Measurements from ENCODE around the gene ZNF860. TPM values are rescaled to one million over a fixed set of nuclear protein-coding genes. Genes with fewer than 3 reads are reported as not detected.
A peak's percentile ranks its signal among the peaks of the same experiment; 100 is the strongest.

The ZNF860 gene
- total and polyA plus RNA-seq, 2 donors (not counting 1 experiment from before 2014, with no cell fraction given), result 16.2 to 41.4 TPM

- no peak for ATAC-seq (ENCODE audit: low read depth)
- Histone ChIP-seq H3K36me3 (replicated peaks in 1 of 2; ENCODE audit: control extremely low read depth in 1 of 2, control insufficient read depth in 1 of 2, extremely low read depth in 1 of 2, insufficient read depth in 2 of 2, low read length in 1 of 2) (peaks cover 0 to 1% of the 10 kb centered on the region in 2 experiments), H3K4me3 (ENCODE audit: control extremely low read depth in 1 of 5, extremely low read depth in 1 of 5, insufficient read depth in 1 of 5, low read depth in 2 of 5, low read length in 4 of 5) (no peak overlapping the region), H3K27ac (ENCODE audit: low read length in 2 of 2) (no peak overlapping the region), H3K4me1 (ENCODE audit: control insufficient read depth in 2 of 2, insufficient read depth in 2 of 2, low read length in 2 of 2) (peaks cover 63 to 79% of the 10 kb centered on the region in 2 donors), H3K9me3 (ENCODE audit: control extremely low read depth in 1 of 3, control insufficient read depth in 2 of 3, insufficient read depth in 1 of 3, low read length in 2 of 3) (no peaks in the 10 kb centered on the region), H3K9ac (ENCODE audit: low read length) (no peak overlapping the region), H2AFZ (ENCODE audit: insufficient read depth, low read depth, low read length, poor library complexity, severe bottlenecking) (no peak overlapping the region), H3K79me2 (ENCODE audit: control insufficient read depth, insufficient read depth, low read length) (peaks cover 93% of the 10 kb centered on the region), H3K27me3 (replicated peaks in 1 of 4; ENCODE audit: control extremely low read depth in 1 of 4, control insufficient read depth in 3 of 4, insufficient read depth in 4 of 4, low read length in 3 of 4) (no peaks in the 10 kb centered on the region), H3K4me2 (replicated peaks; ENCODE audit: low read depth, low read length, poor library complexity, severe bottlenecking) (peak overlapping the region; percentile 28), H4K20me1 (ENCODE audit: control insufficient read depth, insufficient read depth, low read length, poor library complexity, severe bottlenecking) (no peaks in the 10 kb centered on the region)
- Mint-ChIP-seq H3K9me3 (ENCODE audit: insufficient read depth) (peaks cover 2% of the 10 kb centered on the region), H3K4me1 (peaks cover 45% of the 10 kb centered on the region), H3K27ac (peak overlapping the region; percentile 75), H3K4me3 (peak overlapping the region; percentile 48), H3K27me3 (no peaks in the 10 kb centered on the region)
- POLR2A ChIA-PET, result interaction anchor here (0.7 to 0.8 kb wide), 2 partner anchors 10 to 1371 kb away, joined by 3 to 4 read pairs; no protein-coding TSS in a partner anchor
- WGBS (ENCODE audit: insufficient coverage), result no CpG with 5 or more reads among the region's 3 CpGs
- CTCF ChIA-PET, result no interaction called here
- intact Hi-C loops (cut with micrococcal nuclease), result loop anchor here (2.0 kb wide), 1 partner anchor 16 kb away; no protein-coding TSS in a partner anchor
- TF ChIP-seq, protein P1, sequence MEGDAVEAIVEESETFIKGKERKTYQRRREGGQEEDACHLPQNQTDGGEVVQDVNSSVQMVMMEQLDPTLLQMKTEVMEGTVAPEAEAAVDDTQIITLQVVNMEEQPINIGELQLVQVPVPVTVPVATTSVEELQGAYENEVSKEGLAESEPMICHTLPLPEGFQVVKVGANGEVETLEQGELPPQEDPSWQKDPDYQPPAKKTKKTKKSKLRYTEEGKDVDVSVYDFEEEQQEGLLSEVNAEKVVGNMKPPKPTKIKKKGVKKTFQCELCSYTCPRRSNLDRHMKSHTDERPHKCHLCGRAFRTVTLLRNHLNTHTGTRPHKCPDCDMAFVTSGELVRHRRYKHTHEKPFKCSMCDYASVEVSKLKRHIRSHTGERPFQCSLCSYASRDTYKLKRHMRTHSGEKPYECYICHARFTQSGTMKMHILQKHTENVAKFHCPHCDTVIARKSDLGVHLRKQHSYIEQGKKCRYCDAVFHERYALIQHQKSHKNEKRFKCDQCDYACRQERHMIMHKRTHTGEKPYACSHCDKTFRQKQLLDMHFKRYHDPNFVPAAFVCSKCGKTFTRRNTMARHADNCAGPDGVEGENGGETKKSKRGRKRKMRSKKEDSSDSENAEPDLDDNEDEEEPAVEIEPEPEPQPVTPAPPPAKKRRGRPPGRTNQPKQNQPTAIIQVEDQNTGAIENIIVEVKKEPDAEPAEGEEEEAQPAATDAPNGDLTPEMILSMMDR (IDR thresholded peaks at IDR 0.05), result no peak
- no peak for TF ChIP-seq EZH2 (IDR thresholded peaks at IDR 0.05; ENCODE audit: borderline replicate concordance, insufficient read depth, low read depth, low read length, poor library complexity, severe bottlenecking)
- no peak for DNase-seq
Measured at GRCh38 chr3:31934866-31935265, 46.7 kb upstream of the ZNF860 start.

DNA sequence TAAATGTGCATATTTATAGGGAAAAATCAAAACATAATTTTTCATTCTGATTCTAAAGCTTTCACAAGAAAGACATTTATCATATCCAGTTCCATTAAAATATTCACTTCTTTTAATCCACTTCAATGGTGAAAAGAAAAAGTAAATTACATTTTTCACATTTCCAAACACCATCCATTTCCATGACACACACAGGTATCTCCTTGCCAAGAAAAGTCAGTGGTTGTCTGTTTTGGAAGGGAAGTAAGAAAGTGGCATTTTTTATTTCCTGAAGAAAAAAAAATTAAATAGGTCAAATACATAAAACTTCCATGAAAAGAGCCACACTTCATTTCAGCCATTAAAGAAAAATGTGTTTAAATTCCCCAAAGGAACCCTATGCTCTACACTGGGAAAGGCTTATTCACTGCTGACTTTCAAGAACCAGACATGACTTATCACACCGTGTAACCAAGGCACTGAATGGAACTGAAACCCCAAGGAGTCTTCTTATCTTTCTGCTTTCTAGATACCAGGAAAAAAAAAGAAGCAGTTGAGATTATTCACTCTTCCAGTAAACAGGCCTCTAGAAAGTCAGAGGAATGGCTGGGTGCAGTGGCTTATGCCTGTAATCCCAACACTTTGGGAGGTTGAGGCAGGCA, 45.0 kb upstream of the ZNF860 start:
- Histone ChIP-seq H3K79me2 (ENCODE audit: control insufficient read depth, insufficient read depth, low read length) (peaks cover 95% of the 10 kb centered on the region), H3K4me2 (replicated peaks; ENCODE audit: low read depth, low read length, poor library complexity, severe bottlenecking) (peak overlapping the region; percentile 17), H3K27ac (ENCODE audit: low read length in 2 of 2) (peak overlapping the region in 1 of 2 donors; percentile 14), H3K9ac (ENCODE audit: low read length) (no peak overlapping the region), H3K9me3 (ENCODE audit: control extremely low read depth in 1 of 3, control insufficient read depth in 2 of 3, insufficient read depth in 1 of 3, low read length in 2 of 3) (no peaks in the 10 kb centered on the region), H3K36me3 (replicated peaks in 1 of 2; ENCODE audit: control extremely low read depth in 1 of 2, control insufficient read depth in 1 of 2, extremely low read depth in 1 of 2, insufficient read depth in 2 of 2, low read length in 1 of 2) (peaks cover 1 to 5% of the 10 kb centered on the region in 2 experiments), H3K27me3 (replicated peaks in 1 of 4; ENCODE audit: control extremely low read depth in 1 of 4, control insufficient read depth in 3 of 4, insufficient read depth in 4 of 4, low read length in 3 of 4) (no peaks in the 10 kb centered on the region), H4K20me1 (ENCODE audit: control insufficient read depth, insufficient read depth, low read length, poor library complexity, severe bottlenecking) (no peaks in the 10 kb centered on the region), H2AFZ (ENCODE audit: insufficient read depth, low read depth, low read length, poor library complexity, severe bottlenecking) (no peak overlapping the region), H3K4me1 (ENCODE audit: control insufficient read depth in 2 of 2, insufficient read depth in 2 of 2, low read length in 2 of 2) (peaks cover 74 to 85% of the 10 kb centered on the region in 2 donors), H3K4me3 (ENCODE audit: control extremely low read depth in 1 of 5, extremely low read depth in 1 of 5, insufficient read depth in 1 of 5, low read depth in 2 of 5, low read length in 4 of 5) (no peak overlapping the region)
- POLR2A ChIA-PET, result interaction anchor here (0.9 to 2.5 kb wide), 3 partner anchors 15 to 24 kb away, joined by 3 to 8 read pairs (median 3); no protein-coding TSS in a partner anchor
- CTCF ChIA-PET, result interaction anchor here (1.3 kb wide), 1 partner anchor 8 kb away, joined by 3 read pairs; no protein-coding TSS in a partner anchor
- H3K27me3 Mint-ChIP-seq, result no peaks in the 10 kb centered on the region
- H3K4me1 Mint-ChIP-seq, result peaks cover 41% of the 10 kb centered on the region
- DNase-seq (no peak), ATAC-seq (ENCODE audit: low read depth) (peak; percentile 44)
- WGBS (ENCODE audit: insufficient coverage), result no CpG with 5 or more reads among the region's 1 CpG
- H3K27ac Mint-ChIP-seq, result no peak overlapping the region
- intact Hi-C loops (cut with micrococcal nuclease), result no loop called here
- no peaks in the 10 kb centered on the region for H3K9me3 Mint-ChIP-seq (ENCODE audit: insufficient read depth)
- H3K4me3 Mint-ChIP-seq, result no peak overlapping the region
- TF ChIP-seq EZH2 (IDR thresholded peaks at IDR 0.05; ENCODE audit: borderline replicate concordance, insufficient read depth, low read depth, low read length, poor library complexity, severe bottlenecking), result no peak
- TF ChIP-seq, protein P1 (IDR thresholded peaks at IDR 0.05), result no peak
